Liver (tissue), 9 donors: Measurements from ENCODE around the gene EXOC4. TPM values are rescaled to one million over a fixed set of nuclear protein-coding genes. Genes with fewer than 3 reads are reported as not detected.

Experiments
- DNase-seq: peaks from one replicate; pipeline ENCODE4 v3.0.0-alpha.2; 2017; ENCODE audit warnings: low spot score
- H3K27ac ChIP-seq, 2 donors: one replicate each; pipeline ENCODE4 v1.7.0; 2013; ENCODE audit warnings: inconsistent platforms in 2 of 2, low read length in 2 of 2, control low read depth in 1 of 2, low read depth in 1 of 2, mild to moderate bottlenecking in 1 of 2
- H3K27me3 ChIP-seq, 4 donors: one replicate each; pipeline versions ENCODE4 v1.6.1 to v1.7.0; 2013; ENCODE audit warnings: low read length in 3 of 4, inconsistent platforms in 1 of 4, mild to moderate bottlenecking in 1 of 4, moderate library complexity in 1 of 4; ENCODE audit not compliant: control insufficient read depth in 4 of 4, insufficient read depth in 4 of 4
- H3K36me3 ChIP-seq, 4 donors: one replicate each; pipeline versions ENCODE4 v1.6.1 to v1.7.0; 2013; ENCODE audit warnings: low read length in 3 of 4, mild to moderate bottlenecking in 3 of 4, low read depth in 1 of 4, moderate library complexity in 1 of 4; ENCODE audit not compliant: control insufficient read depth in 4 of 4, insufficient read depth in 3 of 4
- H3K4me1 ChIP-seq, 4 donors: one replicate each; pipeline versions ENCODE4 v1.6.1 to v1.7.0; 2013; ENCODE audit warnings: low read length in 3 of 4, mild to moderate bottlenecking in 3 of 4, moderate library complexity in 1 of 4; ENCODE audit not compliant: control insufficient read depth in 4 of 4, insufficient read depth in 4 of 4
- H3K4me3 ChIP-seq, 3 donors: one replicate each; pipeline versions ENCODE4 v1.6.1 to v1.7.0; 2013; ENCODE audit warnings: low read length in 3 of 3, control low read depth in 1 of 3, low read depth in 1 of 3, mild to moderate bottlenecking in 1 of 3
- H3K9ac ChIP-seq, 2 donors: one replicate each; pipeline ENCODE4 v1.7.0; 2013; ENCODE audit warnings: low read length in 2 of 2, mild to moderate bottlenecking in 2 of 2, moderate library complexity in 2 of 2, control low read depth in 1 of 2, low read depth in 1 of 2
- H3K9me3 ChIP-seq, 4 donors: one replicate each; pipeline versions ENCODE4 v1.6.1 to v1.7.0; 2013; ENCODE audit warnings: low read length in 3 of 4; ENCODE audit not compliant: control insufficient read depth in 4 of 4
- ATF3 ChIP-seq: IDR thresholded peaks from 2 replicates; pipeline ENCODE4 v1.6.1; 2016; ENCODE audit warnings: antibody characterized with exemption
- CTCF ChIP-seq: fragments of 150-350 bp; IDR thresholded peaks from 2 replicates; pipeline ENCODE4 v1.5.1; 2017; ENCODE audit warnings: improper control_type of control experiment, low read depth, low read length; ENCODE audit not compliant: missing input control
- EGR1 ChIP-seq, 2 donors: IDR thresholded peaks; 2 replicates each; pipeline ENCODE4 v1.6.1; 2016 to 2018; ENCODE audit warnings: antibody characterized with exemption in 2 of 2, low read depth in 2 of 2
- FOXA1 ChIP-seq: IDR thresholded peaks from 2 replicates; pipeline ENCODE4 v1.6.1; 2016; ENCODE audit warnings: antibody characterized with exemption
- FOXA2 ChIP-seq: IDR thresholded peaks from 2 replicates; pipeline ENCODE4 v1.6.1; 2016; ENCODE audit warnings: antibody characterized with exemption
- GABPA ChIP-seq, 2 donors: IDR thresholded peaks in 1 of 2; conservative IDR thresholded peaks in 1 of 2; 2 replicates each; pipeline ENCODE4 v1.6.1; 2016; ENCODE audit warnings: antibody characterized with exemption in 2 of 2, mild to moderate bottlenecking in 1 of 2, moderate library complexity in 1 of 2
- JUND ChIP-seq, 2 donors: IDR thresholded peaks; 2 replicates each; pipeline ENCODE4 v1.6.1; 2016; ENCODE audit warnings: antibody characterized with exemption in 2 of 2
- MAX ChIP-seq: IDR thresholded peaks from 2 replicates; pipeline ENCODE4 v1.6.1; 2016; ENCODE audit warnings: antibody characterized with exemption
- NR2F2 ChIP-seq: IDR thresholded peaks from 2 replicates; pipeline ENCODE4 v1.6.1; 2016; ENCODE audit warnings: antibody characterized with exemption
- REST ChIP-seq: IDR thresholded peaks from 2 replicates; pipeline ENCODE4 v1.6.1; 2016; ENCODE audit warnings: antibody characterized with exemption, mild to moderate bottlenecking
- RXRA ChIP-seq, 2 donors: IDR thresholded peaks; 2 replicates each; pipeline ENCODE4 v1.6.1; 2017 to 2018; ENCODE audit warnings: antibody characterized with exemption in 2 of 2, mild to moderate bottlenecking in 1 of 2
- SP1 ChIP-seq: IDR thresholded peaks from 2 replicates; pipeline ENCODE4 v1.6.1; 2018; ENCODE audit warnings: antibody characterized with exemption, mild to moderate bottlenecking
- TAF1 ChIP-seq: conservative IDR thresholded peaks from 2 replicates; pipeline ENCODE4 v1.6.1; 2016; ENCODE audit warnings: antibody characterized with exemption, mild to moderate bottlenecking
- YY1 ChIP-seq: IDR thresholded peaks from 2 replicates; pipeline ENCODE4 v1.6.1; 2016; ENCODE audit warnings: antibody characterized with exemption, mild to moderate bottlenecking
- ZBTB33 ChIP-seq: IDR thresholded peaks from 2 replicates; pipeline ENCODE4 v1.6.1; 2016; ENCODE audit warnings: antibody characterized with exemption
- WGBS: extraction: QIAGEN DNeasy Blood & Tissue Kit; methylation state at CpG from one replicate; pipeline ENCODE4 v1.1.7; 2013; 5-methylcytosine and 5-hydroxymethylcytosine counted together
- polyA plus RNA-seq, 2 donors: library from polyadenylated mRNA; stranded (reverse) in 1 of 2; unstranded in 1 of 2; fragments of 200-250 nt in 1 of 2; fragments of >200 nt in 1 of 2; fragmentation: Nextera tagmentation in 1 of 2; extraction: Ambion mirVana in 1 of 2; gene quantifications; one replicate each; pipeline versions ENCODE4 v1.2.1 to v1.2.3, GENCODE V29; 2013 to 2015
- total RNA-seq, 2 donors: library from RNA; depleted of rRNA; stranded (reverse); fragments of >200 nt; gene quantifications; one replicate each; pipeline ENCODE4 v1.2.3, GENCODE V29; 2014
- donor health status: healthy.
- donor health status: healthy.
- donor health status: healthy.
- donor health status: healthy.
- donor health status: healthy.

The EXOC4 gene
- total and polyA plus RNA-seq, 4 donors = 9.5 to 55.9 (median 23.6) TPM

- H3K9ac ChIP-seq = no peak overlapping the region
- H3K27me3 ChIP-seq = no peaks in the 10 kb centered on the region
- 50% methylated on average over 4 of the region's 4 CpGs for WGBS
These were observed 814.3 kb downstream of the EXOC4 start for GRCh38 chr7:134067164-134067563.

More at GRCh38 chr7:134067164-134067563, 814.3 kb downstream of the EXOC4 start:
- TF ChIP-seq FOXA2 (no peak), NR2F2 (no peak), MAX (no peak), YY1 (no peak), TAF1 (no peak), EGR1 (IDR thresholded peaks at IDR 0.05; ENCODE audit: low read depth in 2 of 2) (no peak), ZBTB33 (no peak), FOXA1 (no peak), CTCF (no peak), RXRA (IDR thresholded peaks at IDR 0.05) (no peak), ATF3 (no peak), GABPA (IDR thresholded peaks at IDR 0.05 in 1 of 2, conservative IDR thresholded peaks at IDR 0.05 in 1 of 2) (no peak), REST (no peak), JUND (IDR thresholded peaks at IDR 0.05) (no peak), SP1 (no peak)
- H3K4me3 ChIP-seq = no peak overlapping the region
- H3K9me3 ChIP-seq = no peaks in the 10 kb centered on the region
- no peaks in the 10 kb centered on the region for H3K36me3 ChIP-seq
- no peak for DNase-seq
- no peak overlapping the region for H3K27ac ChIP-seq
- no peaks in the 10 kb centered on the region for H3K4me1 ChIP-seq
